ENCODE results near the gene PRSS1. TPM values are rescaled to one million over a fixed set of nuclear protein-coding genes. Genes with fewer than 3 reads are reported as not detected.

PRSS1 gene
- total RNA-seq, 2 donors from 2014 or later, result not detected

DNA sequence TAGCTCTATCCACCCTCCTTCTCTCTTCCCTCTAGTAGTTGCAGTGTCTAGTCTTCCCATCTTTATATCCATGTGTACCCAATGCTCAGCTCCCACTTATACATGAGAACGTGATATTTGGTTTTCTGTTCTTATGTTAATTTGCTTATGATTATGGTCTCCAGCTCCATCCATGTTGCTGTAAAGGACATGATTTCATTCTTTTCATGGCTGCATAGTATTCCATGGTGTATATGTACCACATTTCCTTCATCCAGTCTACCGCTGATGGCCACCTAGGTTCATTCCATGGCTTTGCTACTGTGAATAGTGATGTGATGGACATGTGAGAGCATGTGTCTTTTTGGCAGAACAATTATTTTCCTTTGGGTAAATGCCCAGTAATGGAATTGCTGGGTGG is 28.0 kb downstream of the PRSS1 start:
- Mint-ChIP-seq H3K27ac (no peak overlapping the region), H3K36me3 (no peaks in the 10 kb centered on the region), H3K9me3 (no peaks in the 10 kb centered on the region)
- DNase-seq (ENCODE audit: low spot score in 2 of 2), result no peak
- no peak for ATAC-seq

DNA sequence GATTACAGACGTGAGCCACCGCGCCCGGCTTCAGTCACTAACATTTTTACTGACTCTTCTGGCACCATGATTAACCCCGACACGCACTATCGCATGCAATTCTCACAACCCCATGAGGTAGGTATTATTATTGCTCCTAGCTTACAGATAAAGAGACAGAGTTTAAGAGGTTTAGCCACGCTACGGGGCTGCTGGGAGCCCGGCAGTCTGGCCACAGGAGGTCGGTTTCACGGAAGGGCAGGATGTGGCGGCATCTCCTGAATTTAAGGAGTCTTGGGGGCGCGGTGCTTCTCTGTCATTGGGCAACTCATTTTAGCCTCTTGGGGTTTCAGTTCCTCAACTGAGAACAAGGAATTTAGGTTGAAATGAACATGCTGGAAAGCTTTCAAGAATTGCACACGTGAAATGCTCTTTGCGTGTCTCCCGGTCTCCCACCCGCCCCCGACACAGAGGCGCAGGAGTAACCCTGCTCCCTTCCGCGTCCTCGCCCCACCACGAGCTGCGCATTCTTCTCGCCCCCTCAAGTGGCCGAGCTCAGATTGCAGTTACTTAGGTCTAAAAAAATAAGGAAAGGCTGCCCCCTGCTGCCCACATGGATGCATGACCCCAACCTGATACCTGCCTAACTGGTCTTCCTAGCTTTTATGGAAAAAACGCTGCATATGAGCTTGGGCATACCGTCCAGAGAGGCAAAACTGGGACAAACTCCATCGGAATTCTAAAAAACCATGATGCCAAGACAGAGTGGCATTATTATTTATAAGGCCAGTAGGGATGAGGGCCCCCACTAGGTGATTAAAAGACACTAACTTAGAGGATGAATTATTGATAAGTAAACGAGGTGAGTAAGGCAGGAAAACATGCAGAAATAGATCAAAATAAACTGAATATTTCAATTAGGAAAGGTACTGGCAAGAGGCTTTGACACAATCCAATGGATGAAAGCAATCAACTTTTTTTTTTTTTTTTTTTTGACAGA is 33.9 kb downstream of the PRSS1 start:
- H3K27ac Mint-ChIP-seq, result peak overlapping the region; percentile 93

DNA sequence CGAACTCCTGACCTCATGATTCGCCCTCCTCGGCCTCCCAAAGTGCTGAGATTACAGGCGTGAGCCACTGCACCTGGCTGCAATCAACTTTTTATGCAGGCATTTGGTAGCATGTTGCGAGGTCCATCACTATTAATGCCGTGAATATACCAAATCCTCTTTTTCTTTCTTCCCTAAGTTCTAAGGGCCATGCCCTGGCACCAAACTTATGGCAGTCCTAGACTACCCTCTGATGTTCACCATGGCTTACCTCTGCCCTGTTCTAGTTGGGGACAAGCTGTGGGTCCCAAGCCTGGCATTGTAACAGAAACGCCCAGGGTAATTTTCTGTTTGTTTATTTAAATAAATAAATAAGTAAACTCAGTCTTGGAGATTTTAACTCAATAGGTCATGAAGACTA is 34.8 kb downstream of the PRSS1 start:
- Mint-ChIP-seq H3K9me3 (no peaks in the 10 kb centered on the region), H3K36me3 (peaks cover 8 to 20% of the 10 kb centered on the region in 2 donors), H3K27ac (peak overlapping the region; percentile 93 to 98)
- no peak for DNase-seq (ENCODE audit: low spot score in 2 of 2)
- no peak for ATAC-seq

More for the DNA sequence above, 33.9 kb downstream of the PRSS1 start:
- Mint-ChIP-seq H3K36me3 (peaks cover 0 to 11% of the 10 kb centered on the region in 2 donors), H3K9me3 (no peaks in the 10 kb centered on the region)
- peak; percentile 50 to 59 for ATAC-seq
- DNase-seq (ENCODE audit: low spot score in 2 of 2), result peak in 1 of 2 donors; percentile 65

DNA sequence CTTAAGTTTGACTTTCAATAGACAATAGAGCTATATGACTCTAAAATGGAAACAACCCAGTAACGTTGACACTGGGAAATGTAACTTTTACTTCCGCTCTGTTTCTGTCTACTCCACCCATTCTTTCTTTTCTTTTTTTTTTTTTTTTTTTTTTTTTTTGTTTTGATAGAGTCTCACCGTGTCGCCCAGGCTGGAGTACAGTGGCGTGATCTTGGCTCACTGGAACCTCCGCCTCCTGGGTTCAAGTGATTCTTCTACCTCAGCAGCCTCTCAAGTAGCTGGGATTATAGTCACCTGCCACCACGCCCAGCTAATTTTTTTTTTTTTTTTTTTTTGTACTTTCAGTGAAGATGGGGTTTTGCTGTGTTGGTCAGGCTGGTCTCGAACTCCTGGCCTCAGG is 35.4 kb downstream of the PRSS1 start:
- Mint-ChIP-seq H3K9me3 (no peaks in the 10 kb centered on the region), H3K36me3 (peaks cover 14 to 26% of the 10 kb centered on the region in 2 donors), H3K27ac (peak overlapping the region; percentile 93 to 98)
- DNase-seq (ENCODE audit: low spot score in 2 of 2) (no peak), ATAC-seq (peak; percentile 6 to 31)

DNA sequence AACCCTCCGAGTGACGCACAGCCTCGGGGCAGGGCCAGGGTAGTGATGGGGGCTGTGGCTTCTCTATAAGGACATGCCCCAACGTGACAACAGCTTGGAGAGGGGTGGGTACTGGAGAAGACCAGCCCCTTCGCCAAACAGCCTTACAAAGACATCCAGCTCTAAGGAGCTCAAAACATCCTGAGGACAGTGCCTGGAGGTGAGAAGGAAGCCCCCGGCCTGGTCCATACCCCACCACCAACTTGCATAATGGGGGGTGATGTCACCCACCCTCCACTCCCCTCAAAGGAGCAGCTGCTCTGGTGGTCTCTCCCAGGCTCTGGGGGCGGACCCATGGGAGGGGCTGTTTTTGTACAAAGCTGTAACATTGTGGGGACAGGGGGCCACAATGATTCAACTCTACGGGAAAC is 36.6 kb downstream of the PRSS1 start:
- peak; percentile 55 to 78 for DNase-seq (ENCODE audit: low spot score in 2 of 2)
- H3K36me3 Mint-ChIP-seq, result peaks cover 26 to 38% of the 10 kb centered on the region in 2 donors

DNA sequence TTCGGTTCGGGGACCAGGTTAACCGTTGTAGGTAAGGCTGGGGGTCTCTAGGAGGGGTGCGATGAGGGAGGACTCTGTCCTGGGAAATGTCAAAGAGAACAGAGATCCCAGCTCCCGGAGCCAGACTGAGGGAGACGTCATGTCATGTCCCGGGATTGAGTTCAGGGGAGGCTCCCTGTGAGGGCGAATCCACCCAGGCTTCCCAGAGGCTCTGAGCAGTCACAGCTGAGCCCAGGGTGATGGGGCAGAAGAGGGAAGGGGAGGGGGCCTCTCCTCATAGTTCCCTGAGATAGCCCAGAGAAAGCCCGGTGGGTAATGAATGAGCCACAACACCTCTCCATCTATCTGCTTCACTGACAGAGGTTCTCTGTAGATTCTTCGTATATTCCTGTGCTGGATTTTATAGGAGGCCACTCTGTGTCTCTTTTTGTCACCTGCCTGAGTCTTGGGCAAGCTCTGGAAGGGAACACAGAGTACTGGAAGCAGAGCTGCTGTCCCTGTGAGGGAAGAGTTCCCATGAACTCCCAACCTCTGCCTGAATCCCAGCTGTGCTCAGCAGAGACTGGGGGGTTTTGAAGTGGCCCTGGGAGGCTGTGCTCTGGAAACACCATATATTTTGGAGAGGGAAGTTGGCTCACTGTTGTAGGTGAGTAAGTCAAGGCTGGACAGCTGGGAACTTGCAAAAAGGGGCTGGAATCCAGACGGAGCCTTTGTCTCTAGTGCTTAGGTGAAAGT is 37.9 kb downstream of the PRSS1 start:
- no peak for ATAC-seq
- peak overlapping the region; percentile 98 to 100 for H3K27ac Mint-ChIP-seq
- DNase-seq (ENCODE audit: low spot score in 2 of 2), result no peak
- peaks cover 34 to 50% of the 10 kb centered on the region in 2 donors for H3K36me3 Mint-ChIP-seq
- H3K9me3 Mint-ChIP-seq, result no peaks in the 10 kb centered on the region

More for the DNA sequence above, 36.6 kb downstream of the PRSS1 start:
- peak; percentile 86 to 89 for ATAC-seq
- H3K9me3 Mint-ChIP-seq, result no peaks in the 10 kb centered on the region
- H3K27ac Mint-ChIP-seq, result peak overlapping the region; percentile 93 to 98

DNA sequence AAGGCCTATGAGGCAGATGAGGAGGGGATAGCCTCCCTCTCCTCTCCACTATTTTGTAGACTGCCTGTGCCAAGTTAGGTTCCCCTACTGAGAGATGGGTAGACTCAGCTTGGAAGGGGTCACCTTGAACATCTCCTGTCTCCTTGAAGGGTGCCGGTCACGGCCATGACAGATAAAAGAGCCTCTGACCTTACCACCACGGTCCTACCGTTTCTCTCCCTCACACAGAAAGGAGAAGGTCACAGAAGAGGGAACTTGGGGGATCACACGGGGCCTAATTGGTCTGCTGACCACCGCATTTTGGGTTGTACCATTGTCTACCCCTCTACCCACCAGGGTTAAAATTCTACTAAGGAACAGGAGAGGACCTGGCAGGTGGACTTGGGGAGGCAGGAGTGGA is 38.5 kb downstream of the PRSS1 start:
- ATAC-seq (no peak), DNase-seq (ENCODE audit: low spot score in 2 of 2) (no peak)
- Mint-ChIP-seq H3K36me3 (peaks cover 40 to 56% of the 10 kb centered on the region in 2 donors), H3K27ac (peak overlapping the region; percentile 98 to 100), H3K9me3 (no peaks in the 10 kb centered on the region)

DNA sequence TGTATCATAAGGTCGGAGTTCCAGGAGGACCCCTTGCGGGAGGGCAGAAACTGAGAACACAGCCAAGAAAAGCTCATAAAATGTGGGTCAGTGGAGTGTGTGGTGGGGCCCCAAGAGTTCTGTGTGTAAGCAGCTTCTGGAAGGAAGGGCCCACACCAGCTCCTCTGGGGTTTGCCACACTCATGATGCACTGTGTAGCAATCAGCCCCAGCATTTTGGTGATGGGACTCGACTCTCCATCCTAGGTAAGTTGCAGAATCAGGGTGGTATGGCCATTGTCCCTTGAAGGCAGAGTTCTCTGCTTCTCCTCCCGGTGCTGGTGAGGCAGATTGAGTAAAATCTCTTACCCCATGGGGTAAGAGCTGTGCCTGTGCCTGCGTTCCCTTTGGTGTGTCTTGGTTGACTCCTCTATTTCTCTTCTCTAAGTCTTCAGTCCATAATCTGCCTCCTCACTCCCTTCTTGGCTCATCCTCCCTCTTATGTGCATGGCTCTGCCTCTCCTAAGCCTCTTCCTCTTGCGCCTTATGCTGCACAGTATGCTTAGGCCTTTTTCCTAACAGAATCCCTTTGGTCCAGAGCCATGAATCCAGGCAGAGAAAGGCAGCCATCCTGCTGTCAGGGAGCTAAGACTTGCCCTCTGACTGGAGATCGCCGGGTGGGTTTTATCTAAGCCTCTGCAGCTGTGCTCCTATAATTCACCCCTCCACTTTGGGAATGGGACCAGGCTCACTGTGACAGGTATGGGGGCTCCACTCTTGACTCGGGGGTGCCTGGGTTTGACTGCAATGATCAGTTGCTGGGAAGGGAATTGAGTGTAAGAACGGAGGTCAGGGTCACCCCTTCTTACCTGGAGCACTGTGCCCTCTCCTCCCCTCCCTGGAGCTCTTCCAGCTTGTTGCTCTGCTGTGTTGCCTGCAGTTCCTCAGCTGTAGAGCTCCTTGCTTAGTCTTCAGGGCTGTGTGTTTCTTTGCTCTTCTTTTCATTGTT is 39.3 kb downstream of the PRSS1 start:
- H3K9me3 Mint-ChIP-seq, result no peaks in the 10 kb centered on the region
- ATAC-seq (no peak), DNase-seq (ENCODE audit: low spot score in 2 of 2) (no peak)
- H3K36me3 Mint-ChIP-seq, result peaks cover 48 to 64% of the 10 kb centered on the region in 2 donors
- H3K27ac Mint-ChIP-seq, result peak overlapping the region; percentile 98 to 100

DNA sequence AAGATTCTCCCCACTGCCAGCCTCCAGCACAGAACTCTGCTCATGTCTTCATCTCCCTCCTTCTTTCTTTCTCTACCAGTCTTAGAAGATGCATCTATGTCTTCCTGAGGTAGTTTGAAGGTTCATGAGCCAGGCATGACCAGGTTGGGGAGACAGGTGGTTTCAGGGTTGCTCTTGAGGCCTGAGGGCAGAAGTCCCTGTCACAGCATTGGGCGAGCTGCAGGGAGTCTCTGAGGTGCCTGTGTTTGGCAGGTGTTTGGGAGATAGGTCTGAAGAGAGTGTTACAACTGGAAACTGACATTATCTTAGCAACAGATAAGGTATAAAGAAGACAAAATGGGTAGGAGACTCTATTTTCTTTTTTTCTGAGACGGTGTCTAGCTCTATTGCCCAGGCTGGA is 40.2 kb downstream of the PRSS1 start:
- peak overlapping the region; percentile 98 to 100 for H3K27ac Mint-ChIP-seq
- ATAC-seq, result no peak
- DNase-seq (ENCODE audit: low spot score in 2 of 2), result no peak
- H3K9me3 Mint-ChIP-seq, result no peaks in the 10 kb centered on the region
- H3K36me3 Mint-ChIP-seq, result peaks cover 55 to 73% of the 10 kb centered on the region in 2 donors

DNA sequence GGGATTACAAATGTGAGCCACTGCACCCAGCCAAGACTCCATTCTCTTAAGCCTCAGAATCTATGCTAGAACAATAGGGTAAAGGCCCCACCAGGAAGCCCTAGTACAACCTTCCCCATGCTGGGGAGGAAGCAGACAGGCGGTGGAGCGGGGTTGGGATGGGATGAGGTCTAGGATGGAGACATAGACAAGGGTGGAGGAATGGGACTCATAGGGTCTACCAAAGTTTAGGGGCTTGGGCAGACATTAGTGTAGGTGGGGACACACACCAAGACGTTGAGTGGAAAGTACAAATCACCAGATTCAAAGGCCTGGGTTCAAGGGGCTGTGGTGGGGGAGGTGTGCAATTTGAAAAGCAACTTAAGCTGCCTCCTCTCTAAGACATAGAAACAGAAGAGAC is 40.8 kb downstream of the PRSS1 start:
- no peak for ATAC-seq
- Mint-ChIP-seq H3K36me3 (peaks cover 55 to 78% of the 10 kb centered on the region in 2 donors), H3K9me3 (no peaks in the 10 kb centered on the region), H3K27ac (peak overlapping the region; percentile 98 to 100)
- no peak for DNase-seq (ENCODE audit: low spot score in 2 of 2)

DNA sequence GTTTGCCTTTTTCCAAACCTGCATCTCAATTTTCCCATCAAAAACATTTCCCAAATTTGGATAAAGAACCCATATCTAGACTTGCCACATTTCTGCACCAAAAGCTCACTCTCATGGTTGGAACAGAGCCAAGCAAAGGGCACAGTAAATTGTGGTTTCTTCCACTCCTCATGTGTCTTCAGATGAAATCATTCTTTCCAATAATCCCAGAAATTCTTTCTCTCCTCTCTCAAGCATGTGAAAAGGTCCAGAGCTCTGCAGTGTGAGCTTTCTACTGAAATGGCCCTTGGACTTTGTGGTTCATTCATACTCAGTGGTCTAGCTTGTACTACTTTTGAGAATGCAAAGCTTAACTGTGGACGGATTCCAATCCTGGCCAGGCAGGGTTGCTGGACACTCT is 41.3 kb downstream of the PRSS1 start:
- DNase-seq (ENCODE audit: low spot score in 2 of 2) (no peak), ATAC-seq (no peak)
- H3K36me3 Mint-ChIP-seq, result peaks cover 55 to 80% of the 10 kb centered on the region in 2 donors
- no peaks in the 10 kb centered on the region for H3K9me3 Mint-ChIP-seq
- H3K27ac Mint-ChIP-seq, result peak overlapping the region; percentile 98 to 100

DNA sequence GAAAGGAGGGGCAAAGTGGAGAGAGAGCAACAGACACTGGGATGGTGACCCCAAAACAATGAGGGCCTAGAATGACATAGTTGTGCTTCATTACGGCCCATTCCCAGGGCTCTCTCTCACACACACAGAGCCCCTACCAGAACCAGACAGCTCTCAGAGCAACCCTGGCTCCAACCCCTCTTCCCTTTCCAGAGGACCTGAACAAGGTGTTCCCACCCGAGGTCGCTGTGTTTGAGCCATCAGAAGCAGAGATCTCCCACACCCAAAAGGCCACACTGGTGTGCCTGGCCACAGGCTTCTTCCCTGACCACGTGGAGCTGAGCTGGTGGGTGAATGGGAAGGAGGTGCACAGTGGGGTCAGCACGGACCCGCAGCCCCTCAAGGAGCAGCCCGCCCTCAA is 42.2 kb downstream of the PRSS1 start:
- Mint-ChIP-seq H3K9me3 (no peaks in the 10 kb centered on the region), H3K36me3 (peaks cover 62 to 89% of the 10 kb centered on the region in 2 donors), H3K27ac (peak overlapping the region; percentile 98 to 100)
- ATAC-seq (no peak), DNase-seq (ENCODE audit: low spot score in 2 of 2) (no peak)

DNA sequence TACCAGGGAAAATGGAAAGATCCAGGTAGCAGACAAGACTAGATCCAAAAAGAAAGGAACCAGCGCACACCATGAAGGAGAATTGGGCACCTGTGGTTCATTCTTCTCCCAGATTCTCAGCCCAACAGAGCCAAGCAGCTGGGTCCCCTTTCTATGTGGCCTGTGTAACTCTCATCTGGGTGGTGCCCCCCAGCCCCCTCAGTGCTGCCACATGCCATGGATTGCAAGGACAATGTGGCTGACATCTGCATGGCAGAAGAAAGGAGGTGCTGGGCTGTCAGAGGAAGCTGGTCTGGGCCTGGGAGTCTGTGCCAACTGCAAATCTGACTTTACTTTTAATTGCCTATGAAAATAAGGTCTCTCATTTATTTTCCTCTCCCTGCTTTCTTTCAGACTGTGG is 42.9 kb downstream of the PRSS1 start:
- Mint-ChIP-seq H3K36me3 (peaks cover 65 to 91% of the 10 kb centered on the region in 2 donors), H3K9me3 (no peaks in the 10 kb centered on the region), H3K27ac (peak overlapping the region; percentile 98 to 100)
- DNase-seq (ENCODE audit: low spot score in 2 of 2) (no peak), ATAC-seq (no peak)

DNA sequence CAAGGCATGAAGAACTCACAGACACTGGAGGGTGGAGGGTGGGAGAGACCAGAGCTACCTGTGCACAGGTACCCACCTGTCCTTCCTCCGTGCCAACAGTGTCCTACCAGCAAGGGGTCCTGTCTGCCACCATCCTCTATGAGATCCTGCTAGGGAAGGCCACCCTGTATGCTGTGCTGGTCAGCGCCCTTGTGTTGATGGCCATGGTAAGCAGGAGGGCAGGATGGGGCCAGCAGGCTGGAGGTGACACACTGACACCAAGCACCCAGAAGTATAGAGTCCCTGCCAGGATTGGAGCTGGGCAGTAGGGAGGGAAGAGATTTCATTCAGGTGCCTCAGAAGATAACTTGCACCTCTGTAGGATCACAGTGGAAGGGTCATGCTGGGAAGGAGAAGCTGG is 43.3 kb downstream of the PRSS1 start:
- Mint-ChIP-seq H3K36me3 (peaks cover 70 to 91% of the 10 kb centered on the region in 2 donors), H3K27ac (peak overlapping the region; percentile 98 to 100), H3K9me3 (no peaks in the 10 kb centered on the region)
- DNase-seq (ENCODE audit: low spot score in 2 of 2) (no peak), ATAC-seq (no peak)

DNA sequence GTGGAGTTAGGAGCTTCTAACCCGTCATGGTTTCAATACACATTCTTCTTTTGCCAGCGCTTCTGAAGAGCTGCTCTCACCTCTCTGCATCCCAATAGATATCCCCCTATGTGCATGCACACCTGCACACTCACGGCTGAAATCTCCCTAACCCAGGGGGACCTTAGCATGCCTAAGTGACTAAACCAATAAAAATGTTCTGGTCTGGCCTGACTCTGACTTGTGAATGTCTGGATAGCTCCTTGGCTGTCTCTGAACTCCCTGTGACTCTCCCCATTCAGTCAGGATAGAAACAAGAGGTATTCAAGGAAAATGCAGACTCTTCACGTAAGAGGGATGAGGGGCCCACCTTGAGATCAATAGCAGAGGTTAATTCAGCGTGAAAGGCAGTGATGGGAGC is 43.9 kb downstream of the PRSS1 start:
- peak overlapping the region; percentile 98 to 100 for H3K27ac Mint-ChIP-seq
- ATAC-seq, result no peak
- DNase-seq (ENCODE audit: low spot score in 2 of 2), result no peak
- H3K36me3 Mint-ChIP-seq, result peaks cover 75 to 91% of the 10 kb centered on the region in 2 donors
- no peaks in the 10 kb centered on the region for H3K9me3 Mint-ChIP-seq

DNA sequence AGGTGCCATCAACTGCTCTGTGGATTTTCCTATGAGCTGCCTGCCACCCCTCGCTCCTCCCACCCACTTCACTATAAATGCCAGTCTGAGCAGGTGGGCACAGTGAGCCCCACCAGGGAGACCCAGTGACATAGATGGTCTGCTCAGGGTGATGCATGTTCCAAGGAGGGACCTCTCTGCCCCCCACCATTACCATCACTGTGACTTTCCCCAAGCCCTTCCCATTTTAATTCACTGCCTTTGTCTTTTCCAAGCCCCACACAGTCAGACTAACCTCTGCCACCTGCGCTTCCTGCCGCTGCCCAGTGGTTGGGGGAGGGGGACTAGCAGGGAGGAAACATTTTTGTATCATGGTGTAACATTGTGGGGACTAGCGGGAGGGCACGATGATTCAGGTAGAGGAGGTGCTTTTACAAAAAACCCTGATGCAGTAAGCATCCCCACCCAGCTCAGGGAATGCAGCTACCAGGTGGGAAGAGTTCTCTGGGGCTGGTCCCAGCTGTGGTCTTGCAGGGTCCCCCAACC is 46.1 kb downstream of the PRSS1 start:
- peak; percentile 21 to 35 for ATAC-seq
- peak overlapping the region; percentile 100 for H3K27ac Mint-ChIP-seq
- DNase-seq (ENCODE audit: low spot score in 2 of 2), result no peak

More for the DNA sequence above, 46.1 kb downstream of the PRSS1 start:
- H3K9me3 Mint-ChIP-seq, result no peaks in the 10 kb centered on the region
- H3K36me3 Mint-ChIP-seq, result peaks cover 76 to 91% of the 10 kb centered on the region in 2 donors

Data from activated naive CD4-positive, alpha-beta T cell treated with anti-CD3 and anti-CD28 coated beads, Interleukin-2, amount 50 U/mL, for 72 hours (primary cell).